HL-60 (cell line): ENCODE data around the gene CNTN5.

Source experiments
- CTCF ChIP-seq: IDR thresholded peaks from one replicate; pipeline ENCODE4 v1.5.1; 2011; ENCODE audit warnings: low read length, control low read depth, inconsistent platforms; ENCODE audit not compliant: insufficient read depth
- GABPA ChIP-seq: IDR thresholded peaks from 2 replicates; pipeline ENCODE4 v1.6.1; 2012; ENCODE audit warnings: low read depth
- POLR2AphosphoS5 ChIP-seq: IDR thresholded peaks from 2 replicates; pipeline ENCODE4 v1.6.1; 2012; ENCODE audit warnings: low read depth
- SPI1 ChIP-seq: IDR thresholded peaks from 2 replicates; pipeline ENCODE4 v1.6.1; 2012; ENCODE audit warnings: low read depth, mild to moderate bottlenecking, borderline replicate concordance
- TF ChIP-seq, protein P1 (sequence below): IDR thresholded peaks from 2 replicates; pipeline ENCODE4 v1.6.1; 2012; ENCODE audit warnings: low read depth; ENCODE audit not compliant: insufficient replicate concordance

DNA sequence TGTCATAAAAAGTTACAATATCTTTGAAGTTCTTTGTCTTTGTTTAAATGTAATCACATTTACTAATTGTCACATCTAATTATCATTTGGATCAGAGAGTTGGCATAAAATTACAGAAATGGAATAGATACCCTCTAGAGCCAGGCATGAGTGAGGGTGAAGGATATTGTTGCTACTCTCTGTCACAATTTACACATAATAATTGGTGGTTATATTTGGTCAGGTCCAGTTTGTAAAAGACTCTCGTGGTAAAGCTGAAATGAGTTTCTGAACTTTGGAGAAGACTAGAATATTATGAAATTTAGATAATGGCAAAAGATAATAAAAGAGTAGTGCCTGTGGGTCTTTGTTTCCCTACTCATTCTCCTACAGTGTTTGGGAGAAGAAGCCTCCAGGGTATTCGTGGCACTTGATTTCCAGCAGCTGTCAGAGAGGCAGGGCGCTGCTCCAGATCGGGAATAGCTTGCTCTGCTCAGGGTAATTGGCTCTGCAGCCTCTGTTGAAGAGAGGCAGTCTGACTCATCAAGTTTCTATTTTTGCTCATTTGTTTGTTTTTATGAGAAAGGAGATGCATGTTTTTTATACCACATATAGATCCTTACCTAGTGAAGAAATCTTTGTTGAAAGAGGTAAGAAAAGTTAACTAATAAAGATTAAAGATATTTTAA lies 349.9 kb downstream of the CNTN5 start:
- TF ChIP-seq CTCF (no peak), POLR2AphosphoS5 (no peak), GABPA (no peak), SPI1 (no peak)
- TF ChIP-seq, protein P1, sequence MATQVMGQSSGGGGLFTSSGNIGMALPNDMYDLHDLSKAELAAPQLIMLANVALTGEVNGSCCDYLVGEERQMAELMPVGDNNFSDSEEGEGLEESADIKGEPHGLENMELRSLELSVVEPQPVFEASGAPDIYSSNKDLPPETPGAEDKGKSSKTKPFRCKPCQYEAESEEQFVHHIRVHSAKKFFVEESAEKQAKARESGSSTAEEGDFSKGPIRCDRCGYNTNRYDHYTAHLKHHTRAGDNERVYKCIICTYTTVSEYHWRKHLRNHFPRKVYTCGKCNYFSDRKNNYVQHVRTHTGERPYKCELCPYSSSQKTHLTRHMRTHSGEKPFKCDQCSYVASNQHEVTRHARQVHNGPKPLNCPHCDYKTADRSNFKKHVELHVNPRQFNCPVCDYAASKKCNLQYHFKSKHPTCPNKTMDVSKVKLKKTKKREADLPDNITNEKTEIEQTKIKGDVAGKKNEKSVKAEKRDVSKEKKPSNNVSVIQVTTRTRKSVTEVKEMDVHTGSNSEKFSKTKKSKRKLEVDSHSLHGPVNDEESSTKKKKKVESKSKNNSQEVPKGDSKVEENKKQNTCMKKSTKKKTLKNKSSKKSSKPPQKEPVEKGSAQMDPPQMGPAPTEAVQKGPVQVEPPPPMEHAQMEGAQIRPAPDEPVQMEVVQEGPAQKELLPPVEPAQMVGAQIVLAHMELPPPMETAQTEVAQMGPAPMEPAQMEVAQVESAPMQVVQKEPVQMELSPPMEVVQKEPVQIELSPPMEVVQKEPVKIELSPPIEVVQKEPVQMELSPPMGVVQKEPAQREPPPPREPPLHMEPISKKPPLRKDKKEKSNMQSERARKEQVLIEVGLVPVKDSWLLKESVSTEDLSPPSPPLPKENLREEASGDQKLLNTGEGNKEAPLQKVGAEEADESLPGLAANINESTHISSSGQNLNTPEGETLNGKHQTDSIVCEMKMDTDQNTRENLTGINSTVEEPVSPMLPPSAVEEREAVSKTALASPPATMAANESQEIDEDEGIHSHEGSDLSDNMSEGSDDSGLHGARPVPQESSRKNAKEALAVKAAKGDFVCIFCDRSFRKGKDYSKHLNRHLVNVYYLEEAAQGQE, result no peak
